ENCODE results near the gene CCDC63. TPM values are rescaled to one million over a fixed set of nuclear protein-coding genes. Genes with fewer than 3 reads are reported as not detected.
A peak's percentile ranks its signal among the peaks of the same experiment; 100 is the strongest.

CCDC63 gene
- total and polyA plus RNA-seq, 9 of the 15 experiments (the other 6 are each of a cell fraction or from before 2014, with no cell fraction given) = not detected

GRCh38 chr12:110826592-110827200, 20.1 kb upstream of the CCDC63 start (continued):
- TF ChIP-seq, protein P1, sequence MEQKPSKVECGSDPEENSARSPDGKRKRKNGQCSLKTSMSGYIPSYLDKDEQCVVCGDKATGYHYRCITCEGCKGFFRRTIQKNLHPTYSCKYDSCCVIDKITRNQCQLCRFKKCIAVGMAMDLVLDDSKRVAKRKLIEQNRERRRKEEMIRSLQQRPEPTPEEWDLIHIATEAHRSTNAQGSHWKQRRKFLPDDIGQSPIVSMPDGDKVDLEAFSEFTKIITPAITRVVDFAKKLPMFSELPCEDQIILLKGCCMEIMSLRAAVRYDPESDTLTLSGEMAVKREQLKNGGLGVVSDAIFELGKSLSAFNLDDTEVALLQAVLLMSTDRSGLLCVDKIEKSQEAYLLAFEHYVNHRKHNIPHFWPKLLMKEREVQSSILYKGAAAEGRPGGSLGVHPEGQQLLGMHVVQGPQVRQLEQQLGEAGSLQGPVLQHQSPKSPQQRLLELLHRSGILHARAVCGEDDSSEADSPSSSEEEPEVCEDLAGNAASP (IDR thresholded peaks at IDR 0.05) = no peak
- TF ChIP-seq ZNF561 (CRISPR knock-in tag; conservative IDR thresholded peaks at IDR 0.05) = no peak
- no peak for TF ChIP-seq BDP1 (IDR thresholded peaks at IDR 0.05; ENCODE audit: insufficient read depth, insufficient read length)
- TF ChIP-seq ZC3H11A (IDR thresholded peaks at IDR 0.05; ENCODE audit: low read depth, low read length) = no peak
- TF ChIP-seq SMAD3 (CRISPR knock-in tag; conservative IDR thresholded peaks at IDR 0.05) = no peak
- no peak for TF ChIP-seq TCF7 (IDR thresholded peaks at IDR 0.05; ENCODE audit: borderline replicate concordance)
- TF ChIP-seq SMARCA4 (IDR thresholded peaks at IDR 0.05) = no peak
- no peak for TF ChIP-seq YBX1 (IDR thresholded peaks at IDR 0.05)
- TF ChIP-seq NCOA2 (IDR thresholded peaks at IDR 0.05; ENCODE audit: partially characterized antibody in 2 of 2) = no peak
- no peak for TF ChIP-seq U2AF1 (optimal IDR thresholded peaks at IDR 0.05; ENCODE audit: low read depth, low read length)
- no peak for TF ChIP-seq RBBP5 (IDR thresholded peaks at IDR 0.05; ENCODE audit: borderline replicate concordance, insufficient read depth, low read length, poor library complexity, severe bottlenecking)
- no peak for TF ChIP-seq ZNF77 (CRISPR knock-in tag; IDR thresholded peaks at IDR 0.05)
- no peak for TF ChIP-seq SAP30 (IDR thresholded peaks at IDR 0.05; ENCODE audit: borderline replicate concordance, insufficient read depth, low read depth, low read length, poor library complexity, severe bottlenecking)
- no peak for TF ChIP-seq MIER1 (IDR thresholded peaks at IDR 0.05; ENCODE audit: low read depth)
- TF ChIP-seq NR2C2 (CRISPR knock-in tag; IDR thresholded peaks at IDR 0.05) = no peak; the same call in 1 of the 2 replicates
- TF ChIP-seq NR2C2 (tag; IDR thresholded peaks at IDR 0.05) = peak; percentile 48; the same call in 1 of the 2 replicates
- TF ChIP-seq NEUROD1 (IDR thresholded peaks at IDR 0.05; ENCODE audit: borderline replicate concordance, low read depth, low read length, partially characterized antibody) = no peak
- TF ChIP-seq NFE2L1 (tag; IDR thresholded peaks at IDR 0.05; ENCODE audit: borderline replicate concordance, low read depth) = no peak
- no peak for TF ChIP-seq MED1 (CRISPR knock-in tag; IDR thresholded peaks at IDR 0.05; ENCODE audit: borderline replicate concordance)
- no peak for TF ChIP-seq KDM4B (IDR thresholded peaks at IDR 0.05; ENCODE audit: borderline replicate concordance in 2 of 2, low read depth in 1 of 2)
- no peak for TF ChIP-seq MBD2 (IDR thresholded peaks at IDR 0.05; ENCODE audit: borderline replicate concordance, low read depth)
- TF ChIP-seq ETV5 (CRISPR knock-in tag; IDR thresholded peaks at IDR 0.05; ENCODE audit: low read depth) = peak; percentile 83; the same call in 1 of the 2 replicates
- TF ChIP-seq, protein P2, sequence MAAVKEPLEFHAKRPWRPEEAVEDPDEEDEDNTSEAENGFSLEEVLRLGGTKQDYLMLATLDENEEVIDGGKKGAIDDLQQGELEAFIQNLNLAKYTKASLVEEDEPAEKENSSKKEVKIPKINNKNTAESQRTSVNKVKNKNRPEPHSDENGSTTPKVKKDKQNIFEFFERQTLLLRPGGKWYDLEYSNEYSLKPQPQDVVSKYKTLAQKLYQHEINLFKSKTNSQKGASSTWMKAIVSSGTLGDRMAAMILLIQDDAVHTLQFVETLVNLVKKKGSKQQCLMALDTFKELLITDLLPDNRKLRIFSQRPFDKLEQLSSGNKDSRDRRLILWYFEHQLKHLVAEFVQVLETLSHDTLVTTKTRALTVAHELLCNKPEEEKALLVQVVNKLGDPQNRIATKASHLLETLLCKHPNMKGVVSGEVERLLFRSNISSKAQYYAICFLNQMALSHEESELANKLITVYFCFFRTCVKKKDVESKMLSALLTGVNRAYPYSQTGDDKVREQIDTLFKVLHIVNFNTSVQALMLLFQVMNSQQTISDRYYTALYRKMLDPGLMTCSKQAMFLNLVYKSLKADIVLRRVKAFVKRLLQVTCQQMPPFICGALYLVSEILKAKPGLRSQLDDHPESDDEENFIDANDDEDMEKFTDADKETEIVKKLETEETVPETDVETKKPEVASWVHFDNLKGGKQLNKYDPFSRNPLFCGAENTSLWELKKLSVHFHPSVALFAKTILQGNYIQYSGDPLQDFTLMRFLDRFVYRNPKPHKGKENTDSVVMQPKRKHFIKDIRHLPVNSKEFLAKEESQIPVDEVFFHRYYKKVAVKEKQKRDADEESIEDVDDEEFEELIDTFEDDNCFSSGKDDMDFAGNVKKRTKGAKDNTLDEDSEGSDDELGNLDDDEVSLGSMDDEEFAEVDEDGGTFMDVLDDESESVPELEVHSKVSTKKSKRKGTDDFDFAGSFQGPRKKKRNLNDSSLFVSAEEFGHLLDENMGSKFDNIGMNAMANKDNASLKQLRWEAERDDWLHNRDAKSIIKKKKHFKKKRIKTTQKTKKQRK (IDR thresholded peaks at IDR 0.05; ENCODE audit: borderline replicate concordance, low read depth, low read length) = no peak
- TF ChIP-seq GABPB2 (CRISPR knock-in tag; conservative IDR thresholded peaks at IDR 0.05) = no peak

Data from K562 (cell line).